Adipocyte (in vitro differentiated cells): ENCODE data around the gene QPRT.
"Not testable (repeated sequence)": the region's sequence is repeated elsewhere in the genome, so short reads cannot be mapped to it uniquely, and the experiment has no call there.

ENCODE experiments used
- DNase-seq: peaks from one replicate; pipeline ENCODE4 v3.0.0-alpha.2; 2015; ENCODE audit warnings: low read depth
- H3K27me3 ChIP-seq: replicated peaks from 2 replicates; pipeline ENCODE4 v1.7.0; 2013; ENCODE audit warnings: mild to moderate bottlenecking, low read length, moderate library complexity; ENCODE audit not compliant: control insufficient read depth, insufficient read depth
- H3K36me3 ChIP-seq: 2 replicates; pipeline ENCODE4 v1.7.0; 2013; ENCODE audit warnings: low read length, mild to moderate bottlenecking, moderate library complexity; ENCODE audit not compliant: control insufficient read depth, insufficient read depth, severe bottlenecking
- H3K4me1 ChIP-seq: 2 replicates; pipeline ENCODE4 v1.7.0; 2013; ENCODE audit warnings: mild to moderate bottlenecking, low read length, moderate library complexity; ENCODE audit not compliant: control insufficient read depth, insufficient read depth
- H3K4me3 ChIP-seq: 2 replicates; pipeline ENCODE4 v1.7.0; 2013; ENCODE audit warnings: mild to moderate bottlenecking, low read length, moderate library complexity
- H3K9ac ChIP-seq: 2 replicates; pipeline ENCODE4 v1.7.0; 2013; ENCODE audit warnings: mild to moderate bottlenecking, low read length, moderate library complexity
- H3K9me3 ChIP-seq: 2 replicates; pipeline ENCODE4 v1.7.0; 2013; ENCODE audit warnings: mild to moderate bottlenecking, low read length, moderate library complexity; ENCODE audit not compliant: control insufficient read depth

QPRT gene

DNA sequence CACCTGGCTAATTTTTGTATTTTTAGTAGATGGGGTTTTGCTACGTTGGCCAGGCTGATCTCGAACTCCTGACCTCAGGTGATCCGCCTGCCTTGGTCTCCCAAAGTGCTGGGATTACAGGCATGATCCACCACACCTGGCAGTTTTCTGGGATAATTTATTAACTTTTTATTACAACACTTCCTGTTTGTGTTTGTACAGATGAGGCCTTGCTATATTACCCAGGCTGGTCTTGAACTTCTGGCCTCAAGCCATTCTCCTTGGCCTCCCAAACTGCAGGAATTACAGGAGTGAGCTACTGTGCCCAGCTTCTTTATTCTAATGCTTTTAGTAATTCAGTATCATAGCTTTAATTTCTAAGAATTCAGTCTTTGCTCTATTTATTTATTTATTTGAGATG lies 32.0 kb upstream of the QPRT start:
- Histone ChIP-seq H3K27me3 (peaks cover 13% of the 10 kb centered on the region), H3K9ac (no peak overlapping the region), H3K4me1 (no peaks in the 10 kb centered on the region), H3K9me3 (no peaks in the 10 kb centered on the region), H3K4me3 (no peak overlapping the region), H3K36me3 (no peaks in the 10 kb centered on the region)
- DNase-seq, result no peak

DNA sequence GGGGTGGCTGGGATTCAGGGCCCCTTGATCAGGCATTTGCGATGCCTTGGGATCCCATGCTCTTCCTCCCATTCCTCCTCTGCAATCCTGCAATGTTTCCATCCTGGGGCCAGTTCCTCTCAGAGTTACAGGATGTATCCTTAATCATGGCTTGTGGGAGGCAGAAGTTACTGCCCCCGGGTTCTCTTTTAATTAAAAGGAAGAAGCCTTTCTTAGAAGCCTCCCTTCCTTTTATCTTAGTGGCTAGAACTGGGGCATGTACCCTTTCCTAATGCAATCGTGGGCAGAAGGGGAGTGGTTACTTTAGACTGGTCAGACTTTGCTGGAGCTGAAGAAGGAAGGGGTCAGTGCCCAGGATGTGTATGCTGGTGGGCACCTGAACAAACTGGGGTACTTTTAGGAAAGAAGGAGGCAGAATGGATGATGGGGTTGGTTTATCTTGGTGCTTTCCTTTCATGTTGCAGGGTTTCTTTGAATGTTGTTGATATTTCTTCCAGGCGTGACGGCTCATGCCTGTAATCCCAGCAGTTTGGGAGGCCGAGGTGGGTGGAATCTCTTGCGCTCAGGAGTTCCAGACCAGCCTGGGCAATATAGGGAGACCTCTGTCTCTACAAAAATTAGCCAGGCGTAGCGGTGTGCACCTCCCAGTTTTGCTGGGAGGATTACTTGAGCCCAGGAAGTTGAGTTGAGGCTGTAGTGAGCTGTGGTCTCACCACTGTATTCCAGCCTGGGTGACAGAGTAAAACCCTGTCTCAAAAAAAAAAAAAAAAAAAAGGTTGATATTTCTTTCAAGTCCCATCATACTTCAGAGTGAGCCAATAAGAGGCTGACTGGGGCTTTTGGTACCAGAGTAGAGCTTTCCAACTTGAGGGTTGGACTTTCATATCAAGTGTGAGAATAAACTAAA lies 29.1 kb upstream of the QPRT start:
- H3K4me1 ChIP-seq, result no peaks in the 10 kb centered on the region
- H3K4me3 ChIP-seq, result no peak overlapping the region
- no peaks in the 10 kb centered on the region for H3K9me3 ChIP-seq
- DNase-seq, result no peak
- H3K36me3 ChIP-seq, result no peaks in the 10 kb centered on the region
- no peak overlapping the region for H3K9ac ChIP-seq
- H3K27me3 ChIP-seq, result peaks cover 13% of the 10 kb centered on the region

DNA sequence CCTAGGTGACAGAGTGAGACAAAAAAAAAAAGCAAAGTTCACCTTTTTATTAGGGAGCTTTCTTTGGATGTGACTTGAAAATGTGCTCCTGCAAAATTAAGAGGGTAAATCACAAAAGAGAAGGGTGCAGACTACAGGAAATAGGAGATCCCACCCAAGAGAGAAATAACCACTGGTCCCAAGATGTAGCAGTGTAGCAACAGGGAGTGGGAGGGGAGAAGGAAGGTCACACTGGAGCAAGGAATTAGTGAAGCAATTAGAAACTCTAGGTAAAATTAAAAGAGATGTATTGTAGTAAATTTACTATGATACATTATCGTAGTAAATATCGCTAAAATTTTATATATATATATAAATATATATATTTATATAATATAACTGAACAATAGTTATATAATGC lies 28.2 kb upstream of the QPRT start:
- H3K9ac ChIP-seq, result no peak overlapping the region
- no peaks in the 10 kb centered on the region for H3K4me1 ChIP-seq
- no peaks in the 10 kb centered on the region for H3K36me3 ChIP-seq
- no peak for DNase-seq
- H3K9me3 ChIP-seq, result no peaks in the 10 kb centered on the region
- no peak overlapping the region for H3K4me3 ChIP-seq
- H3K27me3 ChIP-seq, result peaks cover 13% of the 10 kb centered on the region

DNA sequence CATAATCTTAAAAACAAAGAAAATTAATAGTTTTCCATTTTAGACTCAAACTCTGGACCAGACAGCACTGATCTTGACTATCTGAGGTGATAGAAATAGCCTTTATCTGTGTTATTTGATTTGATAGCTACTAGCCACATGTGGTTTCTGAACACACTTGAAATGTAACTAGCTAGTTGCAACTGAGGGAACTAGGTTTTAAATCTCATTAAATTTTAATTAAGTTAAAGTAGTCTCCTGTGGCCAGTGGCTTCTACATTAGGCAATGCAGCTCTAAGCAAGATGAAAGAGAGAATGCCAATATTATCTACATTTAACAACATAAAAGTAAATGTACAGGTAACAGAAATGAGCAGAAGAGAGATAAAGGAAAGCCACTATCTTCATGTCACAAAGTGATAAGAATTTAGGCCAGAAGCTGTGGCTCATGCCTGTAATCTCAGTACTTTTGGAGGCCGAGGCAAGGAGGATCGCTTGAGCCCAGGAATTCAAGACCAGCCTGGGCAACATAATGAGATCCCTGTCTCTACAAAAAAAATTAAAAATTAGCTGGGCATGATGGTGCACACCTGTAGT lies 27.1 kb upstream of the QPRT start:
- Histone ChIP-seq H3K9me3 (no peaks in the 10 kb centered on the region), H3K36me3 (no peaks in the 10 kb centered on the region), H3K4me3 (no peak overlapping the region), H3K9ac (no peak overlapping the region), H3K4me1 (no peaks in the 10 kb centered on the region), H3K27me3 (peaks cover 13% of the 10 kb centered on the region)
- no peak for DNase-seq

DNA sequence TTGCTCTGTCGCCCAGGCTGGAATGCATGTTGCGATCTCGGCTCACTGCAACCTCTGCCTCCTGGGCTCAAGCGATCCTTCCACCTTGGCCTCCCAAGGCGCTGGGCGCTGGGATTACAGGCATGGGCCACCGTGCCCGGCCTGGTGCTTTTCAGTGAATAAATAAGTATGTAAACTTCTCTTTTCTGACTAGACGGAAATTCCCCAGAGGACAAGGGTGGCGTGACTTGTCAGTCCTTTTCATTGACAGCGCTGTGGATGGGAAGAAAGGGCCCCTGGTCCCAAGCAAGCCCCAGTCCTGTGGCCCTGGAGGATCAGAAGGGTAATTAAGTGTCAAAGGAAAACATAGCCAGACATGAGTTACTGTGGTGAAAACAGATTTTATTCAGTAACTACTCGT lies 25.5 kb upstream of the QPRT start:
- Histone ChIP-seq H3K4me1 (no peaks in the 10 kb centered on the region), H3K27me3 (peaks cover 13% of the 10 kb centered on the region), H3K9ac (no peak overlapping the region), H3K36me3 (no peaks in the 10 kb centered on the region), H3K4me3 (no peak overlapping the region), H3K9me3 (no peaks in the 10 kb centered on the region)
- DNase-seq, result no peak

DNA sequence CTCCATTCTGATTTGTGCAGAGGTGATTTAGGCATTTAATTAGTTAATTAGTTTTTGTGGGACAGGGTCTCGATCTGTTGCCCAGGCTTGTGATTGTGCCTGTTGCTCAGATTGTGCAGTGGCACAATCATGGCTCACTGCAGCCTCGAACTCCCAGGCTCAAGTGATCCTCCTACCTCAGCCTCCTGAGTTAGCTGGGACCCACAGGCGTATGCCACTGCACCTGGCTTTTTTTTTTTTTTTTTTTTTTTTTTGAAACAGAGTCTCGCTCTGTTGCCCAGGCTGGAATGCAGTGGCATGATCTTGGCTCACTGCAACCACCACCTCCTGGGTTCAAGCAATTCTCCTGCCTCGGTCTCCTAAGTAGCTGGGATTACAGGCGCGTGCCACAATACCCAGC lies 25.1 kb upstream of the QPRT start:
- not testable (repeated sequence) for H3K9ac ChIP-seq, H3K36me3 ChIP-seq, DNase-seq, H3K9me3 ChIP-seq, H3K4me3 ChIP-seq, H3K4me1 ChIP-seq
- peaks cover 13% of the 10 kb centered on the region for H3K27me3 ChIP-seq

DNA sequence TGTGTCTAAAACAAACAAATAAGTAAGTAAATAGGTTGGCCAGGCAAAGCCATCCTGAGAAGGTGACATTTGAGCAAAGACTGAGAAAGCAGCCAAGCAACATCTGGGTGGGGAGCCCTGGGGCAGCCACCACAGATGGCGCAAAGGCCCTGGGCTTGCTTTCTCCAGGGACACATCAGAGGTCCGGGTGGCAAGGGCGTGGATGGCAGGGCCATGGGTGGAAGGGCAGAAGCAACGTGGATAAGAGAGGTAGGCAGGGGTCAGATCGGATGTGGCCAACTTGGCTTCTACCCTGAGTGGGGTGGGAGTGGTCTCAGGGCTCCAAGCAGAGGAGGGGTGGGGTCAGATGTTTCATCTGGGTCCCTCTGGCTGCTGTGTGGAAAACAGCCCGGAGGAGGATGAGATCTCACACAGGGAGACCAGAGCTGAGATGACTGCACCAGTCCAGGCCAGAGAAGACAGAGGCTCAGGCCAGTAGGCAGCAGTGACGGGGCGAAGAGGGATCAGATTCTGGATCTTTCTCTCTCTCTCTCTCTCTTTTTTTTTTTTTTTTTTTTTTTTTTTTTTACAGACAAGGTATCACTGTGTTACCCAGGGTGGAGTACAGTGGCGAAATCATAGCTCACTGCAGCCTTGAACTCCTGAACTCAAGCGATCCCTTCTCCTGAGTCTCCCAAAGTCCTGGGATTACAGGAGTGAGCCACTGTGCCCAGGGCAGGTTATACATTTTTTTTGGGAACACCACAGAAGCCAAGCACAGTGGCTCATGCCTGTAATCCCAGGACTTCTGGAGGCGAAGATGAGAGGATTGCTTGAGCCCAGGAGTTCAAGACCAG lies 22.1 kb upstream of the QPRT start:
- Histone ChIP-seq H3K9me3 (no peaks in the 10 kb centered on the region), H3K36me3 (no peaks in the 10 kb centered on the region), H3K4me1 (no peaks in the 10 kb centered on the region), H3K9ac (no peak overlapping the region), H3K27me3 (no peaks in the 10 kb centered on the region), H3K4me3 (no peak overlapping the region)
- no peak for DNase-seq

DNA sequence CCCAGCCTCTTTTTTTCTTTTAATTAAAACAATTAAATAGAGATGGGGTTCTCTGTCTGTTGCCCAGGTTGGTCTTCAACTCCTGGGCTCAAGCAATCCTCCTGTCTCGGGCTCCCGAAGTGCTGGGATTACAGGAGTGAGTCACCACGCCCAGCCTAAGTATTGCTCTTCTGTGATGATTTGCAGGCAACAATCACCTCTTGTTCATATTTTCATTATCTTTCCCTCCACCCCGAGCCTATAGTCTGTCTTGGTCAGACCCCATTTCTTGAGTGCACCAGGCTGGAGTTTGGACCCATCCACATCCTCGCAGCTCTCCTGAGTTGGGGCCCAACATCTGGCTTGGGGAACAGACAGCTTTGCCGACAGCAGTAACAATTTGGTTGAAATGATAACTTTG lies 20.3 kb upstream of the QPRT start:
- Histone ChIP-seq H3K27me3 (peaks cover 1% of the 10 kb centered on the region), H3K4me1 (no peaks in the 10 kb centered on the region), H3K4me3 (no peak overlapping the region), H3K36me3 (no peaks in the 10 kb centered on the region), H3K9me3 (no peaks in the 10 kb centered on the region), H3K9ac (no peak overlapping the region)
- DNase-seq, result no peak

DNA sequence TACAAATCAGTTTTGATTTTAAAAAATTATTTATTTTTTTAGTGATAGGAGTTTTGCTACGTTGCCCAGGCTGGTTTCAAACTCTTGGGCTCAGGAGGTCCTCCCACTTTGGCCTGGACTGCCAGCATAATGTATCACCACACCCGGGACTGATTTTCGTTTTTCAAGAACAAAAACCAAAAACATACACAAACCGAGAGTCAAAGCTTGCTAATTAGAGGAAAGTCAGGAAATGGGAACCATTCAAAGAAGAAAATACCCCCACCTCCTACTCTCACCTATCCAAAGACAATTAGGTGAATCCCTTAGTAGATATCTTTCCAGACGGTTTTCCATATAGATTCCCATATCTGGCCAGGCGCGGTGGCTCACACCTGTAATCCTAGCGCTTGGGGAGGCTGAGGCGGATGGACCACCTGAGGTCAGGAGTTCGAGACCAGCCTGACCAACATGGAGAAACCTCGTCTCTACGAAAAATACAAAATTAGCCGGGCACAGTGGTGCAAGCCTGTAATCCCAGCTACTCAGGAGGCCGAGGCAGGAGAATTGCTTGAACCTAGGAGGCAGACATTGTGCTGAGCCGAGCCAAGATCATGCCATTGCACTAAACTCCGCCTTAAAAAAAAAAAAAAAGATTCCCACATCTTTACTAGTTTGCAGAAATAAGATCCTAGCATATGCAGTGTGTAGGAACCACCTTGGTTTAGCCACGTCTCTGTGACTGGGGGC lies 16.8 kb upstream of the QPRT start:
- H3K27me3 ChIP-seq, result peaks cover 30% of the 10 kb centered on the region
- no peak overlapping the region for H3K9ac ChIP-seq
- H3K36me3 ChIP-seq, result no peaks in the 10 kb centered on the region
- no peaks in the 10 kb centered on the region for H3K9me3 ChIP-seq
- no peak overlapping the region for H3K4me3 ChIP-seq
- no peaks in the 10 kb centered on the region for H3K4me1 ChIP-seq
- DNase-seq, result no peak

DNA sequence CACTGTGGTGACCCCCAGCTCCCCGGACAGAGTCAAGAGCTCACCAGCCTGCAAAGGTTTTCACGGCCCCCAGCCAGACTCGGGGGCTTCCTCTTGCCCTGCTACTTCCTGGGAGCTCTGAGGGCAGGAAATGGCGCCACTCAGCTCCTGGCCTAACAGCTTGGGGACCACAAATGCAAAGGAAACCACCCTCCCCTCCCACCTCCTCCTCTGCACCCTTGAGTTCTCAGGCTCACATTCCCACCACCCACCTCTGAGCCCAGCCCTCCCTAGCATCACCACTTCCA lies 16.3 kb upstream of the QPRT start:
- no peak for DNase-seq
- no peak overlapping the region for H3K9ac ChIP-seq
- no peaks in the 10 kb centered on the region for H3K9me3 ChIP-seq
- no peaks in the 10 kb centered on the region for H3K4me1 ChIP-seq
- no peaks in the 10 kb centered on the region for H3K36me3 ChIP-seq
- H3K27me3 ChIP-seq, result peaks cover 30% of the 10 kb centered on the region
- H3K4me3 ChIP-seq, result no peak overlapping the region
